Osteoblast (primary cell): ENCODE data around the gene PIK3R2. TPM values are rescaled to one million over a fixed set of nuclear protein-coding genes. Genes with fewer than 3 reads are reported as not detected.
A peak's percentile ranks its signal among the peaks of the same experiment; 100 is the strongest.

Source experiments
- DNase-seq: peaks from one replicate; pipeline ENCODE4 v3.0.0; 2011; ENCODE audit warnings: low spot score, mixed read lengths; ENCODE audit not compliant: insufficient read length; ENCODE audit errors: missing footprints
- H2AFZ ChIP-seq: 2 replicates; pipeline ENCODE4 v1.6.0; 2011; ENCODE audit warnings: mild to moderate bottlenecking, low read length
- H3K27ac ChIP-seq: 2 replicates; pipeline ENCODE4 v1.5.1; 2011; ENCODE audit warnings: mild to moderate bottlenecking, low read depth, low read length, moderate library complexity
- H3K27me3 ChIP-seq: 2 replicates; pipeline ENCODE4 v1.6.0; 2012; ENCODE audit warnings: mild to moderate bottlenecking, control low read depth, inconsistent platforms, low read length, moderate library complexity; ENCODE audit not compliant: insufficient read depth
- H3K36me3 ChIP-seq: 2 replicates; pipeline ENCODE4 v1.5.1; 2011; ENCODE audit warnings: mild to moderate bottlenecking, low read length, control low read depth, moderate library complexity; ENCODE audit not compliant: insufficient read depth
- H3K4me1 ChIP-seq: 2 replicates; pipeline ENCODE4 v1.5.1; 2011; ENCODE audit warnings: mild to moderate bottlenecking, low read length, control low read depth, moderate library complexity; ENCODE audit not compliant: insufficient read depth
- H3K4me2 ChIP-seq: 2 replicates; pipeline ENCODE4 v1.6.0; 2011; ENCODE audit warnings: mild to moderate bottlenecking, low read length; ENCODE audit not compliant: insufficient read depth
- H3K4me3 ChIP-seq: fragments of 200-600 bp; sonication (generic); 3 replicates; pipeline ENCODE4 v1.5.1; 2012; ENCODE audit warnings: mild to moderate bottlenecking, low read length, inconsistent platforms; ENCODE audit not compliant: insufficient read depth
- H3K79me2 ChIP-seq: 2 replicates; pipeline ENCODE4 v1.6.0; 2012; ENCODE audit warnings: mild to moderate bottlenecking, low read length, control low read depth, inconsistent platforms; ENCODE audit not compliant: insufficient read depth
- H3K9me3 ChIP-seq: 2 replicates; pipeline ENCODE4 v1.5.1; 2011; ENCODE audit warnings: low read depth, low read length, control low read depth
- H4K20me1 ChIP-seq: 2 replicates; pipeline ENCODE4 v1.6.0; 2012; ENCODE audit warnings: mild to moderate bottlenecking, low read length, control low read depth; ENCODE audit not compliant: insufficient read depth
- CTCF ChIP-seq: IDR thresholded peaks from 2 replicates; pipeline ENCODE4 v1.5.1; 2011; ENCODE audit warnings: mild to moderate bottlenecking, low read depth, low read length, moderate library complexity; ENCODE audit errors: extremely low read depth
- total RNA-seq: library from RNA; depleted of rRNA; stranded (reverse); fragments of >200 nt; gene quantifications from 2 replicates; pipeline ENCODE4 v1.2.3, GENCODE V29; 2012

The PIK3R2 gene
- total RNA-seq, 1 donor: 25.7 TPM

GRCh38 chr19:18198374-18198773, 45.4 kb downstream of the PIK3R2 start:
- H3K9me3 ChIP-seq: no peaks in the 10 kb centered on the region
- peaks cover 13% of the 10 kb centered on the region for H4K20me1 ChIP-seq
- no peaks in the 10 kb centered on the region for H3K27me3 ChIP-seq
- H3K27ac ChIP-seq: no peak overlapping the region
- no peak overlapping the region for H2AFZ ChIP-seq
- H3K36me3 ChIP-seq: peaks cover 18% of the 10 kb centered on the region
- no peak overlapping the region for H3K4me3 ChIP-seq
- peak; percentile 44 for DNase-seq
- H3K4me1 ChIP-seq: peaks cover 20% of the 10 kb centered on the region
- TF ChIP-seq CTCF: no peak
- no peak overlapping the region for H3K4me2 ChIP-seq
- H3K79me2 ChIP-seq: peaks cover 15% of the 10 kb centered on the region

GRCh38 chr19:18202397-18202777, 49.4 kb downstream of the PIK3R2 start:
- H3K4me3 ChIP-seq: peak overlapping the region; percentile 93

GRCh38 chr19:18202778-18203407, 49.9 kb downstream of the PIK3R2 start:
- peak overlapping the region; percentile 63 for H2AFZ ChIP-seq

More at GRCh38 chr19:18202397-18202777, 49.4 kb downstream of the PIK3R2 start:
- Histone ChIP-seq H2AFZ (no peak overlapping the region), H3K27me3 (no peaks in the 10 kb centered on the region), H4K20me1 (peaks cover 14% of the 10 kb centered on the region), H3K4me1 (peaks cover 20% of the 10 kb centered on the region), H3K79me2 (peaks cover 16% of the 10 kb centered on the region), H3K36me3 (peaks cover 11% of the 10 kb centered on the region), H3K4me2 (peak overlapping the region; percentile 95), H3K9me3 (no peaks in the 10 kb centered on the region), H3K27ac (no peak overlapping the region)
- DNase-seq: no peak
- no peak for TF ChIP-seq CTCF

More at GRCh38 chr19:18202778-18203407, 49.9 kb downstream of the PIK3R2 start:
- Histone ChIP-seq H3K36me3 (peaks cover 9% of the 10 kb centered on the region), H3K4me2 (peak overlapping the region; percentile 95), H3K9me3 (no peaks in the 10 kb centered on the region), H3K4me1 (peaks cover 20% of the 10 kb centered on the region), H3K27ac (peak overlapping the region; percentile 69), H3K27me3 (no peaks in the 10 kb centered on the region), H4K20me1 (peaks cover 14% of the 10 kb centered on the region), H3K79me2 (peaks cover 16% of the 10 kb centered on the region), H3K4me3 (peak overlapping the region; percentile 93)
- peak; percentile 46 for TF ChIP-seq CTCF
- peak; percentile 42 for DNase-seq
